GM12892 (cell line): ENCODE results near the gene MTFR1L.

ENCODE experiments used
- DNase-seq: peaks from one replicate; pipeline ENCODE4 v3.0.0; 2011; ENCODE audit not compliant: insufficient read length
- FAIRE-seq: peaks from 2 replicates; lab custom pipeline; 2011; peaks lifted over from hg19 to GRCh38; lab: Jason Lieb, UNC
- POLR2A ChIP-seq: IDR thresholded peaks from 2 replicates; pipeline ENCODE4 v1.6.1; 2011; ENCODE audit warnings: low read depth, low read length, control low read depth
- POLR2AphosphoS5 ChIP-seq: IDR thresholded peaks from 2 replicates; pipeline ENCODE4 v1.6.1; 2011; ENCODE audit warnings: low read depth, low read length, control low read depth
- TAF1 ChIP-seq: IDR thresholded peaks from 2 replicates; pipeline ENCODE4 v1.6.1; 2011; ENCODE audit warnings: low read depth, mild to moderate bottlenecking, control low read depth, low read length, borderline replicate concordance

The MTFR1L gene

GRCh38 chr1:25820247-25821111 lies 725 bp downstream of the MTFR1L start:
- peak; percentile 98 for FAIRE-seq
- peak; percentile 84 for DNase-seq
- peak; percentile 78 for TF ChIP-seq POLR2AphosphoS5
- peak; percentile 87 for TF ChIP-seq POLR2A
- peak; percentile 72; the same call in 1 of the 2 replicates for TF ChIP-seq TAF1

GRCh38 chr1:25821112-25821476 lies 1.3 kb downstream of the MTFR1L start:
- FAIRE-seq (no peak), DNase-seq (no peak)
- TF ChIP-seq TAF1 (no peak), POLR2AphosphoS5 (no peak), POLR2A (no peak)

- no peak for FAIRE-seq
- no peak for DNase-seq
- TF ChIP-seq POLR2A = no peak
- TF ChIP-seq POLR2AphosphoS5 = no peak
- no peak for TF ChIP-seq TAF1
Observed at GRCh38 chr1:25821630-25822091, 1.9 kb downstream of the MTFR1L start.

- no peak for TF ChIP-seq POLR2A
- no peak for TF ChIP-seq POLR2AphosphoS5
- no peak for TF ChIP-seq TAF1
- FAIRE-seq = no peak
- DNase-seq = no peak
Observed at GRCh38 chr1:25825605-25826004, 5.9 kb downstream of the MTFR1L start.

GRCh38 chr1:25826571-25826970 lies 6.8 kb downstream of the MTFR1L start:
- TF ChIP-seq POLR2AphosphoS5 (no peak), TAF1 (no peak), POLR2A (no peak)
- FAIRE-seq (no peak), DNase-seq (no peak)

- no peak for TF ChIP-seq TAF1
- no peak for TF ChIP-seq POLR2AphosphoS5
- TF ChIP-seq POLR2A = no peak
- FAIRE-seq (no peak), DNase-seq (no peak)
Observed at GRCh38 chr1:25828491-25828890, 8.7 kb downstream of the MTFR1L start.

- FAIRE-seq = no peak
- TF ChIP-seq POLR2AphosphoS5 (no peak), POLR2A (no peak), TAF1 (no peak)
- no peak for DNase-seq
Observed at GRCh38 chr1:25829046-25829445, 9.3 kb downstream of the MTFR1L start.

- DNase-seq (no peak), FAIRE-seq (peak; percentile 40)
- TF ChIP-seq POLR2A (no peak), TAF1 (no peak), POLR2AphosphoS5 (no peak)
Observed at GRCh38 chr1:25831569-25832196, 11.9 kb downstream of the MTFR1L start.

GRCh38 chr1:25832336-25833037 lies 12.7 kb downstream of the MTFR1L start:
- no peak for TF ChIP-seq TAF1
- no peak for TF ChIP-seq POLR2A
- TF ChIP-seq POLR2AphosphoS5 = no peak
- FAIRE-seq (no peak), DNase-seq (no peak)

- no peak for DNase-seq
- FAIRE-seq = no peak
- TF ChIP-seq POLR2AphosphoS5 = no peak
- TF ChIP-seq POLR2A = no peak
- TF ChIP-seq TAF1 = no peak
Observed at GRCh38 chr1:25833158-25833557, 13.4 kb downstream of the MTFR1L start.

- DNase-seq = no peak
- TF ChIP-seq POLR2AphosphoS5 (no peak), TAF1 (no peak), POLR2A (no peak)
- no peak for FAIRE-seq
Observed at GRCh38 chr1:25834894-25835293, 15.1 kb downstream of the MTFR1L start.
